ENCODE measurements around the gene AKR1C2. TPM values are rescaled to one million over a fixed set of nuclear protein-coding genes. Genes with fewer than 3 reads are reported as not detected.
"Not testable (repeated sequence)": the region's sequence is repeated elsewhere in the genome, so short reads cannot be mapped to it uniquely, and the experiment has no call there.

The AKR1C2 gene
- total RNA-seq, 3 donors from 2014 or later (not counting 1 experiment from before 2014, with no cell fraction given), result not detected

GRCh38 chr10:5012595-5012994 is 8.9 kb upstream of the AKR1C2 start:
- Histone ChIP-seq H3K36me3 (ENCODE audit: control insufficient read depth, insufficient read depth, low read length) (no peaks in the 10 kb centered on the region), H3K9me3 (ENCODE audit: control insufficient read depth, insufficient read depth, low read length) (no peaks in the 10 kb centered on the region), H3K27me3 (ENCODE audit: control insufficient read depth, insufficient read depth, low read length) (no peaks in the 10 kb centered on the region), H3K4me3 (ENCODE audit: low read length) (no peak overlapping the region), H3K4me1 (ENCODE audit: control insufficient read depth, insufficient read depth, low read length) (no peaks in the 10 kb centered on the region), H3K27ac (ENCODE audit: low read length) (no peak overlapping the region)
- Mint-ChIP-seq H3K27ac (no peak overlapping the region), H3K36me3 (no peaks in the 10 kb centered on the region), H3K27me3 (ENCODE audit: low read depth in 2 of 2) (no peaks in the 10 kb centered on the region), H3K9me3 (no peaks in the 10 kb centered on the region), H3K4me1 (no peaks in the 10 kb centered on the region), H3K4me3 (no peak overlapping the region)
- no peak for DNase-seq
- intact Hi-C loops (cut with micrococcal nuclease), result loop anchor here (10.0 kb wide), 1 partner anchor 372 kb away; no protein-coding TSS in a partner anchor
- WGBS (ENCODE audit: insufficient coverage), result 78% methylated on average over 2 of the region's 2 CpGs
- ATAC-seq, result no peak
- no peak for TF ChIP-seq CTCF (IDR thresholded peaks at IDR 0.05)

GRCh38 chr10:5011392-5011791 is 7.7 kb upstream of the AKR1C2 start:
- not testable (repeated sequence) for H3K4me1 Mint-ChIP-seq; H3K9me3 ChIP-seq (ENCODE audit: control insufficient read depth, insufficient read depth, low read length); H3K9me3 Mint-ChIP-seq; H3K4me3 Mint-ChIP-seq; ATAC-seq; H3K36me3 ChIP-seq (ENCODE audit: control insufficient read depth, insufficient read depth, low read length); H3K36me3 Mint-ChIP-seq; H3K4me3 ChIP-seq (ENCODE audit: low read length); H3K27me3 Mint-ChIP-seq (ENCODE audit: low read depth in 2 of 2); H3K4me1 ChIP-seq (ENCODE audit: control insufficient read depth, insufficient read depth, low read length); H3K27ac ChIP-seq (ENCODE audit: low read length); H3K27me3 ChIP-seq (ENCODE audit: control insufficient read depth, insufficient read depth, low read length); DNase-seq; H3K27ac Mint-ChIP-seq
- intact Hi-C loops (cut with micrococcal nuclease), result loop anchor here (10.0 kb wide), 1 partner anchor 373 kb away; no protein-coding TSS in a partner anchor
- WGBS (ENCODE audit: insufficient coverage), result 91% methylated on average over 1 of the region's 2 CpGs

DNA sequence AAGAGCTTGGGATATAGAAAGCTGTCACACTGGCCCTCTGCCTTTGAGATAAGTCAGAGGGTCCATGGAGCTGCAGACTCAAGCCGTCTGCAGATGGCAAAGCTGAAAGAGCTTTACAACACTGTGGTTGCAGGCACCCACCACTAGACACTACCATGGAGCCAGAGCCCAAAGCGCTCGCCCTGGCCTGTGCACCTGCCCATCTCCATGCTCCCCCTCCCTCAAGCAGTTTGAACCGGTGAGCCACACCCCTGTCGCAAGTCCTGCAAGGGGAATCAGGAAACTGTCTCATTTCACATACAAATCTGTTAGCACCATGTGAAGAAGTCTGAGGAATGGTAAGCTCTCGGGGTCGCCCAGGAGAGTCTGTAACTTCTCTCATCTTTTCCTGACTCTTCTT is 6.4 kb upstream of the AKR1C2 start:
- H3K27me3 Mint-ChIP-seq (ENCODE audit: low read depth in 2 of 2), result peaks cover 0 to 14% of the 10 kb centered on the region in 2 donors
- H3K36me3 ChIP-seq (ENCODE audit: control insufficient read depth, insufficient read depth, low read length); H3K36me3 Mint-ChIP-seq; H3K27me3 ChIP-seq (ENCODE audit: control insufficient read depth, insufficient read depth, low read length); H3K9me3 Mint-ChIP-seq; H3K27ac ChIP-seq (ENCODE audit: low read length); H3K9me3 ChIP-seq (ENCODE audit: control insufficient read depth, insufficient read depth, low read length); H3K4me1 ChIP-seq (ENCODE audit: control insufficient read depth, insufficient read depth, low read length); DNase-seq; H3K4me1 Mint-ChIP-seq; H3K27ac Mint-ChIP-seq; H3K4me3 ChIP-seq (ENCODE audit: low read length); ATAC-seq; H3K4me3 Mint-ChIP-seq: not testable (repeated sequence)
- intact Hi-C loops (cut with micrococcal nuclease), result loop anchor here (10.0 kb wide), 1 partner anchor 375 kb away; no protein-coding TSS in a partner anchor
- 80% methylated on average over 1 of the region's 7 CpGs for WGBS (ENCODE audit: insufficient coverage)

DNA sequence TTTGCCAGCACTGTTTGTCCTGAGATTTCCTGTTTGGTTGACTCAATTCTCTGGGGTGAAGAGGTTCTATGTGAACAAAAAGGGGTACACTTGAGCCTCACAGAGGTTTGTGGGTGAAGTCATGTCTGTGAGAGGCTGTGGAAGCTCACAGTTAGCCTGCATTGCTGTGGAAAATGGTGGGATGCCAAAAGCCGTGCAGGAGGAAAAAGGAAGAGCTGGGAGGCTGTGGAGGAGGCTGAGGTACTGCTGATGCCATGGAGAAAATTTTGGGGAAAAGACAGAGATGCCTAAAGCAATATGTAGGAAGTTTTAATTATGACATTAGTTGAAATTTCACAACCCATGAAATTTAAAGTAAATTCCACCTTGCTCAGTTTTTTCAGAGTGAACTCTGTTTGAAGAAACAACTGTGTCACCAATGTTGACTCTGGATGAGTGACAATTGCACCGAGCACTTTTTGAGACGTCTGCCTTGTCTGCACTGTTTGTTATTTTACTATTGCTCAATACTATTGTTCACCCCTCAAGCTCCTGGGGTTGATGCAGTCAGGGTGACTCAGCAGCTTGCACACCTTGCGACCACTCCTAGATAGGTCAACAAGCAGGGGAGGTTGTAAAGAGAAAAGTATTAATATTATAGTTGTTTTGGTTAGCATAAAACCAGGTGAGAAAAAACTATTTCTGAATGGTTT is 5.3 kb upstream of the AKR1C2 start:
- H3K9me3 ChIP-seq (ENCODE audit: control insufficient read depth, insufficient read depth, low read length); H3K36me3 ChIP-seq (ENCODE audit: control insufficient read depth, insufficient read depth, low read length); H3K4me3 ChIP-seq (ENCODE audit: low read length); ATAC-seq; intact Hi-C loops (cut with micrococcal nuclease); H3K4me1 Mint-ChIP-seq; H3K4me3 Mint-ChIP-seq; H3K9me3 Mint-ChIP-seq; H3K4me1 ChIP-seq (ENCODE audit: control insufficient read depth, insufficient read depth, low read length); H3K27me3 ChIP-seq (ENCODE audit: control insufficient read depth, insufficient read depth, low read length); H3K36me3 Mint-ChIP-seq; H3K27ac Mint-ChIP-seq; DNase-seq; H3K27ac ChIP-seq (ENCODE audit: low read length): not testable (repeated sequence)
- peaks cover 0 to 15% of the 10 kb centered on the region in 2 donors for H3K27me3 Mint-ChIP-seq (ENCODE audit: low read depth in 2 of 2)
- WGBS (ENCODE audit: insufficient coverage), result 71% methylated on average over 3 of the region's 4 CpGs

- H3K9me3 Mint-ChIP-seq; H3K27me3 ChIP-seq (ENCODE audit: control insufficient read depth, insufficient read depth, low read length); H3K4me1 Mint-ChIP-seq; H3K4me1 ChIP-seq (ENCODE audit: control insufficient read depth, insufficient read depth, low read length); H3K4me3 Mint-ChIP-seq; H3K36me3 Mint-ChIP-seq; H3K27ac ChIP-seq (ENCODE audit: low read length); DNase-seq; H3K4me3 ChIP-seq (ENCODE audit: low read length); intact Hi-C loops (cut with micrococcal nuclease); H3K27ac Mint-ChIP-seq; H3K36me3 ChIP-seq (ENCODE audit: control insufficient read depth, insufficient read depth, low read length); H3K9me3 ChIP-seq (ENCODE audit: control insufficient read depth, insufficient read depth, low read length); ATAC-seq: not testable (repeated sequence)
- peaks cover 4 to 41% of the 10 kb centered on the region in 2 donors for H3K27me3 Mint-ChIP-seq (ENCODE audit: low read depth in 2 of 2)
Measured at GRCh38 chr10:5004501-5004900, 844 bp upstream of the AKR1C2 start.

DNA sequence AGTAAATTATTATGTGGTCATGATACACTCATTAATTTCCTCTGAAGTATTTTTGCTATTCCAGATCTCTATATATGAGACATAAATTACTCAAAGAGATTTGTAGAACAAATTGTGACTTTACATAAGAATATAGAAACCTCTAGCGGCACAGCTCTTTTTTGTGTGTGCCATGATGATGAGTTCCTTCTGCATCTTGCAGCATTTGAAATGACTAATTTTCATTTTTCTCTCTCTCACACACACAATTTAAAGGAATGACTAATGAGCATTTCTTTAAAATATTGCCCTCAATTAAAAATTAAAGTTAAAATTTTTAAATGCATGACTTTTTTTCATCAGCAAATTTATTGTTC is 351 bp upstream of the AKR1C2 start:
- intact Hi-C loops (cut with micrococcal nuclease); H3K27ac ChIP-seq (ENCODE audit: low read length); DNase-seq; H3K4me3 Mint-ChIP-seq; ATAC-seq; H3K4me1 Mint-ChIP-seq; H3K36me3 Mint-ChIP-seq; H3K4me1 ChIP-seq (ENCODE audit: control insufficient read depth, insufficient read depth, low read length); H3K27ac Mint-ChIP-seq; H3K27me3 ChIP-seq (ENCODE audit: control insufficient read depth, insufficient read depth, low read length); H3K4me3 ChIP-seq (ENCODE audit: low read length); H3K9me3 ChIP-seq (ENCODE audit: control insufficient read depth, insufficient read depth, low read length); H3K9me3 Mint-ChIP-seq; H3K36me3 ChIP-seq (ENCODE audit: control insufficient read depth, insufficient read depth, low read length): not testable (repeated sequence)
- H3K27me3 Mint-ChIP-seq (ENCODE audit: low read depth in 2 of 2), result peaks cover 4 to 45% of the 10 kb centered on the region in 2 donors
- WGBS (ENCODE audit: insufficient coverage), result no CpG with 5 or more reads among the region's 1 CpG

All from natural killer cell (primary cell).